HepG2 (cell line): ENCODE data around the gene LASP1. TPM values are rescaled to one million over a fixed set of nuclear protein-coding genes. Genes with fewer than 3 reads are reported as not detected.
A peak's percentile ranks its signal among the peaks of the same experiment; 100 is the strongest.

Experiments
- ATAC-seq: fragments of 200-7000 bp; cut with Tn5 transposase; 3 replicates; pipeline ENCODE4 v1.9.1; 2020; ENCODE audit warnings: mild to moderate bottlenecking, moderate library complexity
- BruUV-seq: library from RNA; stranded (reverse); fragments of 400-500 nt; replicated peaks from 2 replicates; lab custom pipeline; 2021; lab: Mats Ljungman, UMichigan
- CTCF ChIA-PET: fragments of 300-600 bp; formaldehyde crosslinking; extraction: SDS; loops from one replicate; lab custom pipeline; 2021; ENCODE audit warnings: low total read pairs, inconsistent platforms, low intra/inter-chr PET ratio; lab: Yijun Ruan, JAX
- POLR2A ChIA-PET: fragments of 350-600 bp; sonication (Branson Sonifier 250); formaldehyde crosslinking; loops from one replicate; lab custom pipeline; 2020; ENCODE audit warnings: antibody characterized with exemption, inconsistent platforms; lab: Yijun Ruan, JAX
- DNase-seq: peaks from one replicate; pipeline ENCODE4 v3.0.0-alpha.2; 2015; ENCODE audit warnings: low spot score
- FAIRE-seq: peaks from 3 replicates; lab custom pipeline; 2011; peaks lifted over from hg19 to GRCh38; lab: Jason Lieb, UNC
- H2AFZ ChIP-seq: one replicate; pipeline ENCODE4 v1.6.1; 2011; ENCODE audit warnings: low read length, inconsistent platforms
- H3K27ac ChIP-seq: fragments of 300-600 bp; 3 replicates; pipeline ENCODE4 v1.8.0; 2011; ENCODE audit warnings: mixed run types, mild to moderate bottlenecking, mixed read lengths, low read length, inconsistent platforms; ENCODE audit not compliant: insufficient read depth; ENCODE audit errors: extremely low read length
- H3K27me3 ChIP-seq, 2 experiments: fragments of 200-600 bp in 1 of 2; 2 replicates in 1 of 2; 3 replicates in 1 of 2; pipeline versions ENCODE4 v1.6.0 to v1.8.0; 2011; ENCODE audit warnings: low read length in 2 of 2, mild to moderate bottlenecking in 2 of 2, moderate library complexity in 2 of 2, inconsistent platforms in 1 of 2; ENCODE audit not compliant: insufficient read depth in 2 of 2, control insufficient read depth in 1 of 2
- H3K36me3 ChIP-seq, 2 experiments: fragments of 200-600 bp in 1 of 2; replicated peaks in 1 of 2; 2 replicates in 1 of 2; 3 replicates in 1 of 2; pipeline versions ENCODE4 v1.5.1 to v1.8.0; 2011; ENCODE audit warnings: low read length in 2 of 2, inconsistent platforms in 1 of 2; ENCODE audit not compliant: insufficient read depth in 2 of 2, control insufficient read depth in 1 of 2
- H3K4me1 ChIP-seq: 2 replicates; pipeline ENCODE4 v1.5.1; 2012; ENCODE audit warnings: low read length, inconsistent platforms; ENCODE audit not compliant: insufficient read depth
- H3K4me2 ChIP-seq: 2 replicates; pipeline ENCODE4 v1.6.0; 2011; ENCODE audit warnings: low read depth, low read length, inconsistent platforms
- H3K4me3 ChIP-seq, 3 experiments: fragments of 200-600 bp in 1 of 3; sonication (generic), shearing (Covaris generic) in 1 of 3; replicated peaks in 1 of 3; 2 replicates each; pipeline ENCODE4 v1.5.1; 2011 to 2016; ENCODE audit warnings: low read length in 3 of 3, inconsistent platforms in 2 of 3, low read depth in 2 of 3, mild to moderate bottlenecking in 2 of 3, control low read depth in 1 of 3, mixed read lengths in 1 of 3; ENCODE audit not compliant: insufficient read depth in 1 of 3
- H3K79me2 ChIP-seq: one replicate; pipeline ENCODE4 v1.6.1; 2011; ENCODE audit warnings: low read length, inconsistent platforms; ENCODE audit not compliant: insufficient read depth
- H3K9ac ChIP-seq: 2 replicates; pipeline ENCODE4 v1.6.0; 2011; ENCODE audit warnings: mild to moderate bottlenecking, low read depth, low read length, inconsistent platforms; ENCODE audit not compliant: insufficient read depth
- H3K9me3 ChIP-seq: 2 replicates; pipeline ENCODE4 v1.5.1; 2012; ENCODE audit warnings: mild to moderate bottlenecking, low read length
- H4K20me1 ChIP-seq: 2 replicates; pipeline ENCODE4 v1.6.0; 2011; ENCODE audit warnings: inconsistent platforms, mild to moderate bottlenecking, low read length, moderate library complexity; ENCODE audit not compliant: insufficient read depth
- AKAP8 ChIP-seq: sonication (generic); formaldehyde crosslinking; IDR thresholded peaks from 2 replicates; pipeline ENCODE4 v1.5.1; 2020; ENCODE audit warnings: mild to moderate bottlenecking, missing genetic modification reagents
- ATF2 ChIP-seq: sonication (generic); formaldehyde crosslinking; IDR thresholded peaks from 2 replicates; pipeline ENCODE4 v1.4.0; 2020; ENCODE audit warnings: missing genetic modification reagents
- FOXA3 ChIP-seq: IDR thresholded peaks from 2 replicates; pipeline ENCODE4 v1.6.1; 2016; ENCODE audit warnings: missing genetic modification reagents, missing compliant biosample characterization
- HOXA3 ChIP-seq: sonication (generic); formaldehyde crosslinking; IDR thresholded peaks from 2 replicates; pipeline ENCODE4 v1.5.0; 2020; ENCODE audit warnings: missing genetic modification reagents
- POLR2A ChIP-seq, 2 experiments: IDR thresholded peaks; 2 replicates each; pipeline ENCODE4 v1.6.1; 2011; ENCODE audit warnings: low read depth in 2 of 2, low read length in 2 of 2, mild to moderate bottlenecking in 1 of 2, moderate library complexity in 1 of 2; ENCODE audit not compliant: insufficient read depth in 1 of 2
- ZFP82 ChIP-seq: sonication (generic); formaldehyde crosslinking; IDR thresholded peaks from 2 replicates; pipeline ENCODE4 v1.5.1; 2020; ENCODE audit warnings: mild to moderate bottlenecking, missing genetic modification reagents, borderline replicate concordance
- ZNF383 ChIP-seq: sonication (generic); formaldehyde crosslinking; IDR thresholded peaks from 2 replicates; pipeline ENCODE4 v1.4.0; 2020; ENCODE audit warnings: missing genetic modification reagents, mild to moderate bottlenecking, borderline replicate concordance
- ZNF501 ChIP-seq: sonication (generic); formaldehyde crosslinking; IDR thresholded peaks from 2 replicates; pipeline ENCODE4 v1.5.1; 2020; ENCODE audit warnings: mild to moderate bottlenecking, moderate library complexity, missing genetic modification reagents
- WGBS: methylation state at CpG from one replicate; pipeline ENCODE4 v1.1.6; 2017; ENCODE audit warnings: low lambda C conversion rate; 5-methylcytosine and 5-hydroxymethylcytosine counted together
- in situ Hi-C: cut with HindIII; loops from 2 replicates; pipeline ENCODE4 v1.10.0; 2017; ENCODE audit warnings: low pct_unique_long_range_greater_than_20kb; ENCODE audit not compliant: extremely low pct_ligation_motif_present
- intact Hi-C: fragments of 100-400 bp; cut with micrococcal nuclease; formaldehyde crosslinking; loops from one replicate; pipeline ENCODE4 v1.10.0; 2022; ENCODE audit not compliant: unreplicated experiment
- polyA plus RNA-seq, 8 experiments: library from polyadenylated mRNA; depleted of rRNA in 3 of 8; stranded (reverse) in 7 of 8; unstranded in 1 of 8; fragments of >200 nt; fragmentation: Illumina TruSeq in 4 of 8; extraction: Trizol in 4 of 8; gene quantifications; 2 replicates each; pipeline versions ENCODE4 v1.2.1 to v1.2.3, GENCODE V29; 2011 to 2016; ENCODE audit warnings: low read depth in 4 of 8, missing spikeins in 1 of 8, mixed read lengths in 1 of 8; ENCODE audit not compliant: insufficient read depth in 1 of 8
- total RNA-seq, 5 experiments: library from RNA; depleted of rRNA; stranded (reverse); fragments of >200 nt; fragmentation: Illumina TruSeq; extraction: Trizol; gene quantifications; 2 replicates each; pipeline ENCODE4 v1.2.3, GENCODE V29; 2016; ENCODE audit warnings: low read depth in 1 of 5
- TF ChIP-seq, protein P1 (sequence below): sonication (generic); formaldehyde crosslinking; IDR thresholded peaks from 2 replicates; pipeline ENCODE4 v1.4.0; 2020; ENCODE audit warnings: missing genetic modification reagents

Gene LASP1
- total and polyA plus RNA-seq, 2 of the 13 experiments (the other 11 are each of a cell fraction or from before 2014, with no cell fraction given) = 70.1 to 97.0 TPM

- H3K27ac ChIP-seq = peak overlapping the region; percentile 36
- CTCF ChIA-PET = no interaction called here
- peak overlapping the region; percentile 1; the same call in 1 of the 2 replicates for H3K9ac ChIP-seq
- no peak overlapping the region for H3K4me2 ChIP-seq
- H2AFZ ChIP-seq = no peak overlapping the region
- WGBS = 82% methylated on average over 6 of the region's 6 CpGs
- DNase-seq (no peak), FAIRE-seq (no peak), ATAC-seq (peak; percentile 2; the same call in 1 of the 3 replicates)
- POLR2A ChIA-PET = interaction anchor here (2.1 kb wide), 1 partner anchor 25 kb away, joined by 19 read pairs; no protein-coding TSS in a partner anchor
- H3K9me3 ChIP-seq = no peaks in the 10 kb centered on the region
- TF ChIP-seq ATF2 (CRISPR knock-in tag) = no peak
- peak; percentile 6; the same call in 1 of the 2 replicates for TF ChIP-seq ZNF383 (CRISPR knock-in tag)
- TF ChIP-seq POLR2A (IDR thresholded peaks at IDR 0.05; ENCODE audit: insufficient read depth in 1 of 2, low read depth in 2 of 2, low read length in 2 of 2) = peak in 1 of 2 experiments; percentile 12; a peak in 1 of 4 replicates
- TF ChIP-seq ZNF501 (CRISPR knock-in tag) = peak; percentile 13; the same call in 1 of the 2 replicates
- TF ChIP-seq AKAP8 (CRISPR knock-in tag) = 0 out of 2 replicates have a peak, but pooled peaks have one; percentile 10
- TF ChIP-seq HOXA3 (CRISPR knock-in tag) = peak; percentile 33; the same call in 1 of the 2 replicates
- no peak for TF ChIP-seq ZFP82
- TF ChIP-seq, protein P1, sequence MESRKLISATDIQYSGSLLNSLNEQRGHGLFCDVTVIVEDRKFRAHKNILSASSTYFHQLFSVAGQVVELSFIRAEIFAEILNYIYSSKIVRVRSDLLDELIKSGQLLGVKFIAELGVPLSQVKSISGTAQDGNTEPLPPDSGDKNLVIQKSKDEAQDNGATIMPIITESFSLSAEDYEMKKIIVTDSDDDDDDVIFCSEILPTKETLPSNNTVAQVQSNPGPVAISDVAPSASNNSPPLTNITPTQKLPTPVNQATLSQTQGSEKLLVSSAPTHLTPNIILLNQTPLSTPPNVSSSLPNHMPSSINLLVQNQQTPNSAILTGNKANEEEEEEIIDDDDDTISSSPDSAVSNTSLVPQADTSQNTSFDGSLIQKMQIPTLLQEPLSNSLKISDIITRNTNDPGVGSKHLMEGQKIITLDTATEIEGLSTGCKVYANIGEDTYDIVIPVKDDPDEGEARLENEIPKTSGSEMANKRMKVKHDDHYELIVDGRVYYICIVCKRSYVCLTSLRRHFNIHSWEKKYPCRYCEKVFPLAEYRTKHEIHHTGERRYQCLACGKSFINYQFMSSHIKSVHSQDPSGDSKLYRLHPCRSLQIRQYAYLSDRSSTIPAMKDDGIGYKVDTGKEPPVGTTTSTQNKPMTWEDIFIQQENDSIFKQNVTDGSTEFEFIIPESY (CRISPR knock-in tag) = 0 out of 2 replicates have a peak, but pooled peaks have one; percentile 38
- no peak for TF ChIP-seq FOXA3 (CRISPR knock-in tag)
- H3K27me3 ChIP-seq = no peaks in the 10 kb centered on the region
- H4K20me1 ChIP-seq = peaks cover 5% of the 10 kb centered on the region; the same call in 1 of the 2 replicates
- intact Hi-C loops = no loop called here
- in situ Hi-C loops = no loop called here
- peaks cover 28% of the 10 kb centered on the region for H3K4me1 ChIP-seq
- BruUV-seq = no TSS peak
- no peak overlapping the region for H3K4me3 ChIP-seq
- H3K36me3 ChIP-seq = peaks cover 52 to 77% of the 10 kb centered on the region in 2 experiments
- H3K79me2 ChIP-seq = no peaks in the 10 kb centered on the region
Measured at GRCh38 chr17:38897176-38897575, 27.3 kb downstream of the LASP1 start.
